ENCODE measurements around the gene EVL.

- TF ChIP-seq POLR2A (IDR thresholded peaks at IDR 0.05; ENCODE audit: extremely low read depth, insufficient read length) = no peak
- no peak for TF ChIP-seq CTCF (IDR thresholded peaks at IDR 0.05; ENCODE audit: low read depth, low read length)
- TF ChIP-seq MYC (IDR thresholded peaks at IDR 0.05; ENCODE audit: low read depth, low read length) = no peak
Observed at GRCh38 chr14:100172811-100173210, 107.6 kb downstream of the EVL start.
